Measurements from ENCODE around the gene FBXW9. TPM values are rescaled to one million over a fixed set of nuclear protein-coding genes. Genes with fewer than 3 reads are reported as not detected.
A peak's percentile ranks its signal among the peaks of the same experiment; 100 is the strongest.

The FBXW9 gene
- total and polyA plus RNA-seq, 7 experiments from 2014 or later = 2.5 to 8.6 (median 4.6) TPM

GRCh38 chr19:12668932-12669269 lies 27.5 kb downstream of the FBXW9 start:
- POLR2A ChIA-PET = interaction anchor here (0.6 to 2.4 kb wide), 12 partner anchors 9 to 117 kb away, joined by 3 to 11 read pairs (median 6); partner anchors contain the start of genes DHPS, FBXW9, GET3 and TRIR
- Histone ChIP-seq H3K9me3 (ENCODE audit: control insufficient read depth in 2 of 3, low read length in 3 of 3) (no peaks in the 10 kb centered on the region), H3K4me3 (ENCODE audit: low read length) (peak overlapping the region; percentile 84), H3K36me3 (ENCODE audit: control insufficient read depth in 2 of 3, insufficient read depth in 3 of 3, low read length in 3 of 3) (peaks cover 0 to 40% (median 0%) of the 10 kb centered on the region in 3 experiments), H3K4me1 (ENCODE audit: control insufficient read depth in 2 of 2, insufficient read depth in 2 of 2, low read length in 2 of 2) (peaks cover 38% of the 10 kb centered on the region in 2 donors), H3K27ac (ENCODE audit: low read depth, low read length) (peak overlapping the region; percentile 99), H3K27me3 (ENCODE audit: control insufficient read depth in 2 of 2, insufficient read depth in 2 of 2, low read length in 2 of 2) (no peaks in the 10 kb centered on the region)
- H3K27ac Mint-ChIP-seq = peak overlapping the region; percentile 97 to 100 (median 100)
- CTCF ChIA-PET = interaction anchor here (0.6 to 2.5 kb wide), 8 partner anchors 9 to 123 kb away, joined by 3 to 7 read pairs (median 3); partner anchors contain the start of genes ZNF490 and ZNF791
- no peaks in the 10 kb centered on the region for H3K9me3 Mint-ChIP-seq
- DNase-seq = peak in 8 of 9 donors; percentile 54 to 90 (median 61)
- H3K27me3 Mint-ChIP-seq = no peaks in the 10 kb centered on the region
- H3K4me1 Mint-ChIP-seq = peaks cover 31 to 71% (median 50%) of the 10 kb centered on the region in 7 donors
- peaks cover 0 to 15% (median 5%) of the 10 kb centered on the region in 5 donors for H3K36me3 Mint-ChIP-seq
- H3K4me3 Mint-ChIP-seq = peak overlapping the region; percentile 91 to 100 (median 98)
- ATAC-seq = peak; percentile 63
- intact Hi-C loops (cut with micrococcal nuclease) = loop anchor here (1.0 to 10.0 kb wide), 9 partner anchors 12 to 874 kb away; partner anchors contain the start of genes DHPS (in 2 of the 2), ZNF563 (in 2 of the 2), GET3 (in 1 of the 2) and TNPO2 (in 1 of the 2)

DNA sequence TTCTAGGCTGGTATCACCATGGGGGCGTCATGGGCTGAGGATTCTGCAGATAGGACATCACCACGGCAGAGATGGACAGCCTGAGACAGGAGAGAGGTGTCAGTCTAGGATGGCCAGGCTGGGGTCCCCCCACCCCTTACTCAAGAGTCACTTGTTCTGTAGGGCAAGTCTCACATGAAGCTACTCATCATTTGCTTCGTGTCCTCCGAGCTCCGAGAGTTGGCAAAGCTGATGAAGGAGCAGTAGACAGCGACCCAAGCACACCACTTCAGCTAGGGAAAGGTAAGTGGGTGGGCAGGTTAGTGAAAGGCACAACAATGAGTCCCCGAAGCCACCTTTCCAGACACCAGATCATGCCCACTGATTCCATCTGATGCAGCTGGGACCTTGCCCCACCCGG lies 28.1 kb downstream of the FBXW9 start:
- peak overlapping the region; percentile 84 for H3K4me3 ChIP-seq (ENCODE audit: low read length)
- H3K27ac Mint-ChIP-seq = peak overlapping the region; percentile 97 to 100 (median 100)
- H3K9me3 ChIP-seq (ENCODE audit: control insufficient read depth in 2 of 3, low read length in 3 of 3) = no peaks in the 10 kb centered on the region
- ChIA-PET POLR2A (interaction anchor here (0.6 to 2.4 kb wide), 9 partner anchors 10 to 116 kb away, joined by 3 to 11 read pairs (median 6); partner anchors contain the start of genes DHPS, FBXW9, GET3 and TRIR), CTCF (interaction anchor here (0.9 to 2.5 kb wide), 3 partner anchors 28 to 124 kb away, joined by 3 to 7 read pairs (median 5); no protein-coding TSS in a partner anchor)
- H3K4me3 Mint-ChIP-seq = peak overlapping the region; percentile 91 to 100 (median 98)
- H3K36me3 Mint-ChIP-seq = peaks cover 0 to 19% (median 7%) of the 10 kb centered on the region in 5 donors
- no peak for DNase-seq
- H3K9me3 Mint-ChIP-seq = no peaks in the 10 kb centered on the region
- H3K27me3 ChIP-seq (ENCODE audit: control insufficient read depth in 2 of 2, insufficient read depth in 2 of 2, low read length in 2 of 2) = no peaks in the 10 kb centered on the region
- no peak for ATAC-seq
- peaks cover 31 to 75% (median 50%) of the 10 kb centered on the region in 7 donors for H3K4me1 Mint-ChIP-seq
- H3K27ac ChIP-seq (ENCODE audit: low read depth, low read length) = peak overlapping the region; percentile 99
- H3K4me1 ChIP-seq (ENCODE audit: control insufficient read depth in 2 of 2, insufficient read depth in 2 of 2, low read length in 2 of 2) = peaks cover 38% of the 10 kb centered on the region in 2 donors
- intact Hi-C loops (cut with micrococcal nuclease) = loop anchor here (5.0 to 10.0 kb wide), 5 partner anchors 54 to 874 kb away; partner anchors contain the start of genes ZNF563 (in 2 of the 2), TNPO2 (in 1 of the 2), ZNF44 (in 1 of the 2) and ZNF491 (in 1 of the 2)
- peaks cover 0 to 40% (median 2%) of the 10 kb centered on the region in 3 experiments for H3K36me3 ChIP-seq (ENCODE audit: control insufficient read depth in 2 of 3, insufficient read depth in 3 of 3, low read length in 3 of 3)
- no peaks in the 10 kb centered on the region for H3K27me3 Mint-ChIP-seq

DNA sequence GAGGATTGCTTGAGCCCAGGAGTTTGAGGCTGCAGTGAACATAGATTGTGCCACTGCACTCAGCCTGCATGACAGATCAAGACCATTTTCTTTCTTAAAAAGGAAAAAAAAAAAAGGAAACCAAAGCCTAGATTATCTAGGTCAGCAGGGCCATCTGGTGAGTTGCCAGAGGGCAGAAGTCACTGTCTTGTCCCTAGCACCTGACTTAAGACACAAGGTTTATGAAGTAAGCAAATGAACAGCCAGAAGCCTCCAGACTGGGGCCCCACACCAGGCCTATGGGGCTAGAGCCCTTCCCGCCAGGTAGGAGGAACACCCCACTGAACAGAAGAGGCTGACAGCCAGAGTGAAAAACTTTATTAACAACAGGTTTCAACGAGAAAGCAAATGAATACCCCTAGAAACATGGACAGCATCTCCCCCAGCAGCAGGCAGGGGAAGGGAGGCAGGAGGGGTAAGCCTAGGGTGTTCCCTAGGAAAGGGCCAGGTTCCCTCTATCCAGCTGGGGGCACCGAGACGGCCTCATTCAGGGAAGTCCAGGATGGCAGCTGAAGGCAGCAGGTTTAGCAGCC lies 28.6 kb downstream of the FBXW9 start:
- Mint-ChIP-seq H3K4me1 (peaks cover 31 to 75% (median 50%) of the 10 kb centered on the region in 7 donors), H3K36me3 (peaks cover 0 to 22% (median 8%) of the 10 kb centered on the region in 5 donors), H3K27ac (peak overlapping the region in 8 of 9 donors; percentile 46 to 100 (median 98)), H3K9me3 (no peaks in the 10 kb centered on the region), H3K4me3 (peak overlapping the region; percentile 91 to 100 (median 98)), H3K27me3 (no peaks in the 10 kb centered on the region)
- ATAC-seq (no peak), DNase-seq (no peak)
- H3K4me1 ChIP-seq (ENCODE audit: control insufficient read depth in 2 of 2, insufficient read depth in 2 of 2, low read length in 2 of 2) = peaks cover 38% of the 10 kb centered on the region in 2 donors
- intact Hi-C loops (cut with micrococcal nuclease) = loop anchor here (2.0 to 10.0 kb wide), 6 partner anchors 54 to 873 kb away; partner anchors contain the start of genes ZNF563 (in 2 of the 2), TNPO2 (in 1 of the 2), ZNF44 (in 1 of the 2) and ZNF490 (in 1 of the 2)
- POLR2A ChIA-PET = interaction anchor here (0.6 to 2.4 kb wide), 6 partner anchors 10 to 116 kb away, joined by 3 to 11 read pairs (median 6); partner anchors contain the start of genes DHPS and TRIR
- no peak overlapping the region for H3K4me3 ChIP-seq (ENCODE audit: low read length)
- peaks cover 0 to 39% (median 4%) of the 10 kb centered on the region in 3 experiments for H3K36me3 ChIP-seq (ENCODE audit: control insufficient read depth in 2 of 3, insufficient read depth in 3 of 3, low read length in 3 of 3)
- H3K27ac ChIP-seq (ENCODE audit: low read depth, low read length) = peak overlapping the region; percentile 99
- H3K9me3 ChIP-seq (ENCODE audit: control insufficient read depth in 2 of 3, low read length in 3 of 3) = no peaks in the 10 kb centered on the region
- no peaks in the 10 kb centered on the region for H3K27me3 ChIP-seq (ENCODE audit: control insufficient read depth in 2 of 2, insufficient read depth in 2 of 2, low read length in 2 of 2)
- CTCF ChIA-PET = interaction anchor here (2.5 kb wide), 1 partner anchor 104 kb away, joined by 7 read pairs; no protein-coding TSS in a partner anchor

GRCh38 chr19:12666265-12667048 lies 30.0 kb downstream of the FBXW9 start, which contains the start of the genes MAN2B1 and WDR83:
Gene MAN2B1, minus strand, starts transcription at chr19:12666742. Its CDS starts 41 bp downstream, at chr19:12666701.
Gene WDR83, plus strand, starts transcription at chr19:12666807. Its CDS starts 2,984 bp downstream, at chr19:12669791.
- Mint-ChIP-seq H3K27me3 (no peaks in the 10 kb centered on the region), H3K4me3 (peak within 1 kb of the TSS; percentile 90 to 100 (median 98)), H3K9me3 (no peaks in the 10 kb centered on the region), H3K4me1 (peaks cover 22 to 69% (median 45%) of the 10 kb centered on the region in 7 donors), H3K27ac (peak within 1 kb of the TSS; percentile 77 to 100 (median 91)), H3K36me3 (peaks cover 0 to 19% (median 4%) of the 10 kb centered on the region in 5 donors)
- POLR2A ChIA-PET = interaction anchor here (0.6 to 2.0 kb wide), 10 partner anchors 11 to 263 kb away, joined by 3 to 13 read pairs (median 4); partner anchors contain the start of genes DHPS, TRIR, ZNF490 and ZNF791
- peaks cover 1 to 39% (median 5%) of the 10 kb centered on the region in 3 experiments for H3K36me3 ChIP-seq (ENCODE audit: control insufficient read depth in 2 of 3, insufficient read depth in 3 of 3, low read length in 3 of 3)
- no peaks in the 10 kb centered on the region for H3K9me3 ChIP-seq (ENCODE audit: control insufficient read depth in 2 of 3, low read length in 3 of 3)
- peak; percentile 56 to 86 (median 72) for DNase-seq
- H3K4me3 ChIP-seq (ENCODE audit: low read length) = peak within 1 kb of the TSS; percentile 92
- H3K27ac ChIP-seq (ENCODE audit: low read depth, low read length) = peak within 1 kb of the TSS; percentile 99
- H3K4me1 ChIP-seq (ENCODE audit: control insufficient read depth in 2 of 2, insufficient read depth in 2 of 2, low read length in 2 of 2) = peaks cover 38% of the 10 kb centered on the region in 2 donors
- intact Hi-C loops (cut with micrococcal nuclease) = loop anchor here (1.0 to 10.0 kb wide), 8 partner anchors 56 to 872 kb away; partner anchors contain the start of genes ZNF490 (in 2 of the 2), ZNF563 (in 2 of the 2), ZNF791 (in 2 of the 2) and TNPO2 (in 1 of the 2)
- peak; percentile 82 for ATAC-seq
- H3K27me3 ChIP-seq (ENCODE audit: control insufficient read depth in 2 of 2, insufficient read depth in 2 of 2, low read length in 2 of 2) = no peaks in the 10 kb centered on the region
- CTCF ChIA-PET = no interaction called here

DNA sequence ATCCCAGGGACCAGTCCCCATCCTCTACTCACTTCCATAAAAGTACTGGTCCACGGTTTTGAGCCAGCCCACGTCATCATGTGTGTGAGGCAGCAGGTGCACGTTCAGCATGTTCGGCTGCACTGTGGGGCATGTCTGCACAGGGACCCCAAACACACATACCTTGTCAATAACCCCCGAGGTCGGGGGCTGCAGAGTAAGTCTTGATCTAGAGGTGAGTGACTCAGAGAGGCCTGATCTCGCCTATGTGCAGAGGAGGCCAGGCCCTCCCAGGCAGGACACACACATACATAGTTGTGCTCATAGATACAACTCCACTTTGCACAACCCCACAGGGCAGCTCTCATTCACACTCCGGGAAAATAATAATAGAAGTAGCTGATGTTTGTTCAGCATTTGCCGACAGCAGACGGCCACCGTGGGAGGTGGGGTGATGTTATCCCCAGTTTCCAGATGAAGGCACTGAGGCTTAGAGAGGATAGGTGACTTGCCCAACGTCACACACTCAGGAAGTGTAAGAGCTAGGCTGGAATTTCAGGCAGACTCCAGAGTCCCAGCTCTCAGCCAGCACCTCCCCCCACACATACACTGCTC lies 30.7 kb downstream of the FBXW9 start:
- peaks cover 6 to 46% (median 9%) of the 10 kb centered on the region in 3 experiments for H3K36me3 ChIP-seq (ENCODE audit: control insufficient read depth in 2 of 3, insufficient read depth in 3 of 3, low read length in 3 of 3)
- no peak for ATAC-seq
- ChIA-PET CTCF (no interaction called here), POLR2A (interaction anchor here (0.6 to 2.0 kb wide), 9 partner anchors 10 to 111 kb away, joined by 3 to 13 read pairs (median 4); partner anchors contain the start of genes DHPS, TRIR, ZNF490 and ZNF791)
- peaks cover 0 to 22% (median 4%) of the 10 kb centered on the region in 5 donors for H3K36me3 Mint-ChIP-seq
- no peaks in the 10 kb centered on the region for H3K9me3 Mint-ChIP-seq
- peak in 2 of 9 donors; percentile 24 to 25 for DNase-seq
- H3K27me3 ChIP-seq (ENCODE audit: control insufficient read depth in 2 of 2, insufficient read depth in 2 of 2, low read length in 2 of 2) = no peaks in the 10 kb centered on the region
- H3K4me1 ChIP-seq (ENCODE audit: control insufficient read depth in 2 of 2, insufficient read depth in 2 of 2, low read length in 2 of 2) = peaks cover 37 to 38% of the 10 kb centered on the region in 2 donors
- H3K4me3 Mint-ChIP-seq = peak overlapping the region; percentile 88 to 100 (median 94)
- H3K27ac ChIP-seq (ENCODE audit: low read depth, low read length) = peak overlapping the region; percentile 96
- H3K9me3 ChIP-seq (ENCODE audit: control insufficient read depth in 2 of 3, low read length in 3 of 3) = no peaks in the 10 kb centered on the region
- intact Hi-C loops (cut with micrococcal nuclease) = loop anchor here (1.0 to 10.0 kb wide), 10 partner anchors 25 to 871 kb away; partner anchors contain the start of genes ZNF490 (in 2 of the 2), ZNF563 (in 2 of the 2), ZNF791 (in 2 of the 2) and TNPO2 (in 1 of the 2)
- H3K4me3 ChIP-seq (ENCODE audit: low read length) = peak overlapping the region; percentile 92
- H3K4me1 Mint-ChIP-seq = peaks cover 22 to 68% (median 45%) of the 10 kb centered on the region in 7 donors
- H3K27ac Mint-ChIP-seq = peak overlapping the region; percentile 77 to 100 (median 90)
- no peaks in the 10 kb centered on the region for H3K27me3 Mint-ChIP-seq

Measured in naive thymus-derived CD4-positive, alpha-beta T cell (primary cell).